Fibroblast of skin of right quadriceps (primary cell): ENCODE results near the gene ZDHHC14.
"Not testable (repeated sequence)": the region's sequence is repeated elsewhere in the genome, so short reads cannot be mapped to it uniquely, and the experiment has no call there.

Experiments used
- DNase-seq: peaks from one replicate; pipeline ENCODE4 v3.0.0-alpha.2; 2013

The ZDHHC14 gene

DNA sequence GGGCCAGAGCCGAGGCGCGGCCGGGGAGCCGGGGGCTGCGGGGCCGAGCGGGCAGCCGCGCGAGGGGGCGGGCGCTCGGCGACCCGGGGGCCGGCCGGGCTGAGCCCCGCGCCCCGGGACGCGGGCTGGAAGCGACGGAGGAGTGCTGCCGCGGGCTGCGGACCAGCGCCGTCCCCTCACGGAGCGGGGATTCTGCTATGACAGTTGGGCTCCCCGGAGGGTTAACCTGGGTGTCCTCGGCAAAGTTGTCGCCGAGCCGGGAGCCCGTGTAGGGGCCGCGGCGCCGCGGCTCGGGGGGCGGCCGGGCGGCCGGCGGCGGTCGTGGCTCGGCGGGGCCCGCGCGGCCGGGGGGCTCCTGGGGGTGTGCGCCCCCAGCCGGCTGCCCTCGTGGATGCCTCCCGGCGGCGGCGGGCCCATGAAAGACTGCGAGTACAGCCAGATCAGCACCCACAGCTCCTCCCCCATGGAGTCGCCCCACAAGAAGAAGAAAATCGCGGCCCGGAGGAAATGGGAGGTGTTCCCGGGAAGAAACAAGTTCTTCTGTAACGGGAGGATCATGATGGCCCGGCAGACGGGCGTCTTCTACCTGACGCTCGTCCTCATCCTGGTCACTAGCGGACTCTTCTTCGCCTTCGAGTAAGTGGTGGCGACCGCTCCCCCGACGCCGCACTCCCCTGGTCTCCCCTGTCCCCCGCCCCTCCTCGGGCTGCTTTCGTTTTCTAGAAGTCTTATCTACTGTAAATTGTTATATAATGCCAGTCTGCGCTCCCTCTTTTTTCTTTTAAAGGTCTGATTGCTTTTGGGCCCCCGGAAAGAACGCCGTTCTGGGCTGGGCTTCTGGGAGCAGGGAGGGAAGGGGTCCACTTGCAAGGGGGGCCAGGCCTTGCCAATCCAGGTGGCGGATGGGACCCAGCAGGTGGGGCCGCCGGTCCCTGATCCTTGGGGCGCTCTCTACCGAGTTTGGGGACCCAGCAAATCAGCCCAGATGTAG lies 936 bp downstream of the ZDHHC14 start:
- DNase-seq = peak; percentile 34

DNA sequence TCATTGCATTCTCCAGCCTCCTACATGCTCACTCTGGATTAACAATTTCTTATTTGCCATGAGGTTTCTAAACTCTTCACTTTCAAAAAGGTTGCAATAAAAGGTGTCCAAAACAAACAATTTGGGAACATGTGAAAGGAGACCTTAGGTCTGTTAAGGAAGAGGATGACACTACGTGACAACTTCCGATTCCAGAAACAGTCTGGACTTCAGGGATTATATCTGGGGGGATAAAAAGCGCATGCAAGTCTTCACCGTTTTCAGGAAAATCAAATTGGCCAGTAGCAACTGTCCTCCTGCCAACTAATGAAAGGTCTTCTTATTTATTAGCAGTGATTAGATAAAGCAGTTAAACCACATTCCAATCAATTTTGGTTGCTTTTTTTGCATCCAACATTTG lies 1.8 kb downstream of the ZDHHC14 start:
- no peak for DNase-seq

DNA sequence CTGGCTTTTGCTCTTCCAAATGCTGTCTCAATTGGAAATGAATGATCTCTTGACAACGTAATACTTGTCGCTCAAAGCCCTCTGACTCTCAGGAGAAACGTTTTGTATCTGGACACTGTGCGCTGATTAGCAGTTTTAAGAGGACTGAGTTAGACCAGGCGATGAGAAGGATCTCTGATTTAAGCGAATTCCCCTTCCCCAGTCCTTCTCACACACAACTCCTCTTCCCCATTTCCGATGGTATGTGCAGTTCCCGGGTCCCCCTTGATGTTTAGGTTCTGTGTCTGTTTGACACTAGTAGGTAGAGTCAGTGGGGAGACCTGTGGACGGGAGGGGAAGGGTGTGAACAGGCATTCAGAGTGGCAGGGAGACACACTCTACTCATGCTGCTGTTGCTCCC lies 2.5 kb downstream of the ZDHHC14 start:
- no peak for DNase-seq

- not testable (repeated sequence) for DNase-seq
Measured at GRCh38 chr6:157384962-157385361, 4.0 kb downstream of the ZDHHC14 start.

DNA sequence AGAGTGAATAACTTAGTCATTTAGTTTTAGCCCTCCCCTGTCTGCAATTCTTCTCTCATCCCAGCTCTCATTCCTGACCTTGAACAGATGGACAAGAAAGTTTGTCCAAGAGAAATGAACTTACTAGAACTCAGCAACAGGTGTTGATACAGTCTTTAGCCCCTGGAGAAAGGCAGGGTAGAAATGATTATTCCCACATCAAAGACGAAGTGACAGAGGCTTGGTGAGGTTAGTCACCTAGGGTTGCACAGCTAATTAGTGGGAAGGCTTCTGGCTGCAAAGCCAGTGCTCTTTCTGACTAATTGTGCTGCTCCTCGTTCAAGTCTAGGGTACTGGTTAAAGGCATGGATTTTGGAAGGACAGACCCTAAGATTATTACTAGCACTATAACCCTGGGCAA lies 4.5 kb downstream of the ZDHHC14 start:
- no peak for DNase-seq

GRCh38 chr6:157386023-157386422 lies 5.0 kb downstream of the ZDHHC14 start:
- DNase-seq = no peak

- no peak for DNase-seq
Measured at GRCh38 chr6:157386454-157386853, 5.5 kb downstream of the ZDHHC14 start.

DNA sequence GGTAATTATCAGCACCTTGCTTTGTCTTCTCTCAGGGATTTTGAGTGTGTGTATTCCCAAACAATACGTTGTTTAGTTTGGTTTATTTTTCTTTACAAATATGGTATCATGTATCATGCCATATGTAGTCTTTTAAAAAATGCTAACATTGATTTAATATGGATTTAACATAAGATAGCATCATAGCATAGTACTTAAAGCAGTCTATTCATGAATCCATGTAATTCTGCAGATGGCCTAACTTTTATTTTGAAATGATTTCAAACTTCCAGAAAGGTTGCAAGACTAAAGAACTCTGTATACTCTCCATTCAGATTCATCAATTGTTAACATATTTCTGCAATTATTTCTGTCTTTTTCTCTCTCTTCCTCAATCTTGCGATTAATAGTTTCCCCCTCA lies 7.9 kb downstream of the ZDHHC14 start:
- DNase-seq = no peak

- no peak for DNase-seq
Measured at GRCh38 chr6:157390273-157391060, 9.5 kb downstream of the ZDHHC14 start.

GRCh38 chr6:157392927-157393668 lies 12.1 kb downstream of the ZDHHC14 start:
- DNase-seq = no peak

DNA sequence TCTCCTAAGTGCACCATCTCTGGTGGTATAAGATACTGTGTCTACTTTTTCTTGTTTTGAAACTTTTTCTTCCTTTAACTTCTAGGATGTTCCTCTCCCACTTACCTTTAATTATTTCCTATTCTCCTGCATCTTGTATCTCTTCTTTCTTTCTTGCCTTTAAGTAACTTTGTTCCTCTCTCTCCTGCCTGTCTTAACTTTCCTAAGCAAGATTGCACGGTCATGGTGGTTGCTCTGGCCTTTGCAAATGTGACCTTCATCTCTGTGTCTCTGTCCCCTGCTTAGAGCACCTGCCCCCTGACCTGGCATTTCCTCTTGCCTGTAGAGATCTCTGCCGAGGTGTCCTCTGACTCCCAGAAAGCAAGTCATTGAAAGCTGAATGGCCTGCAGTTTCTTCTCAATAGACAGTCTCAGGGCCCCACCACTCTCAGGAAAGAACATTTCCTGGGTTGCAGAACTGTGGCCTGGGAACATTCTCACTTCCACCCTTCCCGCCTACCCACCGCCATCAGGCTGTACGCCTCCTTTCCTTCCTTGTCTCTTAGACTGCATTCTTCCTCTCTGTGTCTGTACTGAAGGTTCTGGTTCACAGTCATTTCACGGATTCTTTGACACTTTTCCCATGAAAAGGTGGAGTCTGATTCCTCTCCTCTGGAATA lies 12.8 kb downstream of the ZDHHC14 start:
- DNase-seq = no peak

- not testable (repeated sequence) for DNase-seq
Measured at GRCh38 chr6:157395199-157395598, 14.2 kb downstream of the ZDHHC14 start.

GRCh38 chr6:157396026-157396425 lies 15.0 kb downstream of the ZDHHC14 start:
- no peak for DNase-seq

GRCh38 chr6:157397660-157398059 lies 16.7 kb downstream of the ZDHHC14 start:
- no peak for DNase-seq

DNA sequence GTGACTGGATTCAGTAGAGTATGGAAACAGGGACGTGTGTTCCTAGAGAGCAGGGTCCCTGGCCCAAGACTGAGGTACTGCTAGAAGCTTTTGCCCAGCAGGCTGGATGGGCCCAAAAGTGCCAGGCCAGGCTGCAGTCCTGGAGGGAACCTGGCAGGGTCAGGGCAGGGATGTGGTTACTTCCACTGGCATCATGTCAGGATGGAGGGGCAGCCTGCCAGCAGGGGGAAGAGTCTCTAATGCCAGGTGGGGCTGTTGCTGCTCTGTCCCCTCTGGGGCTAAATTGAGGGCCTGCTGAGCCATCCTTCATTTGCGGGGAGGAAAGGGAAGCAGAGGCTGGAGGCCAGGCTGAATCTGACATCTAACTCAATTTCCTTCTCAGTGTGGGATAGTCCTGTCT lies 17.2 kb downstream of the ZDHHC14 start:
- no peak for DNase-seq

DNA sequence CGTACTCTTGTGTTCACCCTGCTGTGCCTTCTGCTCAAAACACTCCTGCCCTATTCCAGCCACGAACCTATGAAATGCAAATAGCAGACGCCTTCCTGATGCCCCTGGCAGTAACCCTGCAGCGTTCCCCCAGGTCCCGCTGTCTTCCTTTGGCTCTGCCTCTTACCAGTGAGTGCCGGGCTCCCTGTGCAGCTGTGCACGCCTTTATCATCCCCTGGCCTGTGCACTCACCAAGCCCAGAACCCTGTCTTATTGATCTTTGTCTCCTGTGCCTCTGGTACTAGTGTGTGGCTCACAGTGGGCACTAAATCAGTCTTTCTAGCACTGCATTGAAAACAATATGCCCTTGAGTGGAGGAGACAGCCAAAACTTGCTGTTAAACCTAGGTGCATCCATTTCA lies 19.7 kb downstream of the ZDHHC14 start:
- no peak for DNase-seq

GRCh38 chr6:157401734-157402338 lies 20.8 kb downstream of the ZDHHC14 start:
- no peak for DNase-seq

DNA sequence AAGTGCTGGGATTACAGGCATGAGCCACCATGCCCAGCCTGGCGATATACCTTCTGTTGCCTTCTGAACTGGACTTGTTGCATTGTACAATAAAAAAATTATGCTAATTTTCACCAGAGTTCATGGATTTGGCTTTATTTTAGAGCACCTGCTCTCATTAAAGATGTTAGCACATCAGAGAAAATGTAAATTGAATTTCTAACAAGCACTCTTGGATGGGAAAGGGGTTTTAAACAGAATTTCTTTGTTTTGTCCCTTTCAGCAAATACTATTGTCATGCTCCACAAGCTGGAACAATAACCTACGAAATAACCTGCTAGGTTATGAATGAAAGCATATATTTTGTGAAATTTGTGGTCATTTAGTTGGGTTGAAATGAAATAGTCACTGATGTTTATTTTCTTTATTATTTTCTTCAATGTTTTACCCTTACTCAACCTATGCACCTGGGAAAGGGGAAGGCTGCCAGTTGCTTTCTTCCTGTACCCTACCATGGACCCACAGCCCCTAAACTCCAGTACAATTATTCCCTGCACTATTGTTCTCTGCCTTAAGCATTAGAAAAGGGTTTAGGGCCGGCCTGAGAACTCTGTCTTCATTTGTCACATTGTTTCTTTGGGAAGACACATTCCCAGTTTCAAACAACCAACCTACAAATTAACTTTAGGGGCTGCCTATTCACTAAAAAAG lies 22.2 kb downstream of the ZDHHC14 start:
- DNase-seq = no peak

GRCh38 chr6:157403686-157404051 lies 22.7 kb downstream of the ZDHHC14 start:
- DNase-seq = no peak

DNA sequence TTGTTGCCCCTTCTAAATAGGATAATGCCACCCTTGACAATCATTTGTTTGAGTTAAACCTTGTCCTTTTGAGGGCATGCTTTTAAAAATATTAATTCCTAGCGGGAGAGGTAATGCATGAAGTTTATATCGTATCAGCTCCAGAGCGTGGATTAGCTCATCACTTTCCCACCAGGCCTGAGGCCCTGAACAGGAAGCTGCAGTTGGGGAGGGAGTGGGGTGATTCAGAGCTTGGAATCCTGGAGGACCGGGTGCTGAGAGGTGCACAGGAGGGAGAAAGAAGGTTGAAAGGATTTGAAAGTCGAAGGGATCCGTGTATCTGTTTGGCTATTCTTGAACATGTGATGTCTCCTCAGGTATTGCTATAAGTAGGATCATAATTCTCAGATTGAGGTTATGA lies 25.0 kb downstream of the ZDHHC14 start:
- DNase-seq = peak; percentile 42

DNA sequence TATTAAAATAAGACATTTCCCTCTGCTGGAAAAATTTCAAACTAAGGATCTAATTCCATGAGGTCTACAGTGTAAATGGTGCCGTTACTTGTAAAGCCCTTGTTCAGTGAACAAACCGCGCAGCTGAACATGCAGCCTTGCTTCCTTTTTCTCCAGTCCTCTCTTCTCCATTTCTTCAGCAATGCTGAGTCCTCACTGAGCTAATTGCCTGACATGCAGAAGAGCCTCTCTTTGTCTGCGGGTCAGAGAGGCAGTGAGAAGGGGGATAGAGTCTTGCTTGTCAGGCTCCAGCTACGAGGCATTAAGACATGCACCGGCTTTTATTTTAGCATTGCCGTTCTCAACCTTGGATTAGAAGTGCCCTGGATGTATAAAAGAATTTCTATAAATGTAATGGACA lies 25.7 kb downstream of the ZDHHC14 start:
- DNase-seq = no peak

DNA sequence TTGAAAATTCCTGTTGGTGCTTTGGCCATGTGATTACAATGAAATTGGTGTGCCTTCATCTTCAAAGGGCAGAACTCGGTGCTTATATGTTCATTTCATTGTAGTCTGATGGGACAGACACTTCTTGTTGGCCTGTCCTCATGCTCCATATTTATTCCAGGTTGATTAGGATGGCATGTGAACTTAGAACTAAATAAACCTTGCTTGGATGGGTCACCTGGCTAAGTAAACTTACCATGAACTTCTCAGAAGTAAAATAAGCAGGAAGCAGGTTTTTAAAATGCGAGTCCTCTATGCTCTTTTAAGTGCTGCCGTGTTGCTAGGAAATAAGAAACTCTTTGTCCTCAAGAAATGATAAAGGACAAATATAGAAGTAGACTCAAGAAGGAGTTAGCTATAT lies 26.7 kb downstream of the ZDHHC14 start:
- no peak for DNase-seq
